Umbilical cord (tissue), 2 donors: ENCODE results near the gene PLA1A. TPM values are rescaled to one million over a fixed set of nuclear protein-coding genes. Genes with fewer than 3 reads are reported as not detected.

Experiments
- DNase-seq: peaks from one replicate; pipeline ENCODE4 v3.0.0-alpha.2; 2015; ENCODE audit warnings: low spot score
- total RNA-seq: library from RNA; depleted of rRNA; stranded (reverse); fragments of >200 nt; gene quantifications from one replicate; pipeline ENCODE4 v1.2.3, GENCODE V29; 2014; ENCODE audit warnings: low replicate concordance; ENCODE audit not compliant: insufficient read depth

The PLA1A gene
- total RNA-seq, 1 donor from 2014 or later = not detected

DNA sequence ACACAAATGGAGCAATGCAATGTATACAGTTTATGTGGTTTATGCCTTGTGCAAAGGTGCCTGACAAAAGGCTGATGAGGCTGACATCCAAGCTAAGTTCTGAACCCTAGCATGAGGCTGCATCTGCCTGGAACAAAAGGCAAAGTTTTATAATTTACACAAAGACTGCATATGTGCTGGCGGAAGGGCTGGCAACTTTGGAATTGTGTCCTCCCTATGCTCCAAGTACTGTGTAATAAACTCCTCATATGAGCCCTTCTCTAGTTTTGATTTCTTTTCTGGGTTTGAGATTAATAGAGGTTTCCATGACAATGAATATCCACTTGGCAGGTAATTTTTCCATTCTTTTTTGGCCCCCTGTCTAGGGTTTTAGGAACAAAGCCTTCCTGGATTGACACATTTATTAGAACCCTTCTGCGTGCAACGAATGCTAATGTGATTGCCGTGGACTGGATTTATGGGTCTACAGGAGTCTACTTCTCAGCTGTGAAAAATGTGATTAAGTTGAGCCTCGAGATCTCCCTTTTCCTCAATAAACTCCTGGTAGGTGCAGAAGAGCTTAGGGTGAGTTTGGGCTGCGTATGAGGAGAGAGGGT lies 10.8 kb downstream of the PLA1A start:
- no peak for DNase-seq

DNA sequence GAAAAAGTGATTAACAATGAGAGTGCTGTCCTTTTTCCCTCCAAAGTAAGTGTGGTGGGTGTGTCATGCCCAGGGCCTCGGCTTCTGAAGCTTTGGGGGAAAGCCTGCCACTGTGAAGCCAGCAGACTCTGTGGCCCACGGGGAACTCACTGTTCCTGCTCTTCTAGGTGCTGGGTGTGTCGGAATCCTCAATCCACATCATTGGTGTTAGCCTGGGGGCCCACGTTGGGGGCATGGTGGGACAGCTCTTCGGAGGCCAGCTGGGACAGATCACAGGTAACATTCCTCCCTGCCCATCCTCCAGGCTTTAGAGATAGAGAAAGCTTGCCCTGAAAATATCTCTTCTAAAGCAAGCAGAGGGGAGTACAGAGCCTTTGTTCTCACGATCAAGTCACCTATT lies 11.6 kb downstream of the PLA1A start:
- DNase-seq = peak; percentile 48

DNA sequence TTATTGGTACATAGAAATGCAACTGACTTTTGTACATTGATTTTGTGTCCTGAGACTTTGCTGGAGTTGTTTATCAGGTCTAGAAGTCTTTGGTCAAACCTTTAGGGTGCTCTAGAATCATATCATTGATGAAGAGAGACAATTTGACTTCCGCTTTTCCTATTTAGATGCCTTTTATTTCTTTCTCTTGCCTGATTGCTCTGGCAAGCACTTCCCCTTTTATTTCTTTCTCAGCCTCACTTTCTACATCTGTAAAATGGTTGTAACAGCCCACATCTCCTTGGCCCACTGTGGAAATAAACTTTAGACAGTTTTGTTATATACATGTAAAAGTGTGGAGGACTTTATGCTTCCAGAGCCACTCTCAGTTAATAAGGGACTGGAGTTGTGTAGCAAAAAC lies 14.0 kb downstream of the PLA1A start:
- DNase-seq = no peak

DNA sequence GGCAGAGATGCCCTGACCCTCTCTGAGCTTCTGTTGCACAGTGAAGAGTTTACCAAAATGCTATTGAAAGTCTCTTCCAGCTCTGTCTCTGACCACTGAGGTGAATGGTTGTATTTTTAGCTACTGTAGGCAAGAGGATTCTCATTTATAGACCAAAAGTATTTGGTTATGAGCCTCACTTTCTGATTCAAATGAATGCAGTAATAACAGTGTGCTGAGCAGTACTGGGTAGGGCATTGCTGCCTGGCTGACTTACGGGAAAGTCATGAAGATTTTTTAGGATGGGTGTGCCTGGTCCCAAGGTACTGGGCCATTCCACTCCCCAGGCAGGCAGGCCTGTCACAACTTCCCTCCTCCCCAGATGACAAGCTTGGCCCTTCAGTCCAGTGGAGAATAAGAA lies 15.5 kb downstream of the PLA1A start:
- DNase-seq = no peak

DNA sequence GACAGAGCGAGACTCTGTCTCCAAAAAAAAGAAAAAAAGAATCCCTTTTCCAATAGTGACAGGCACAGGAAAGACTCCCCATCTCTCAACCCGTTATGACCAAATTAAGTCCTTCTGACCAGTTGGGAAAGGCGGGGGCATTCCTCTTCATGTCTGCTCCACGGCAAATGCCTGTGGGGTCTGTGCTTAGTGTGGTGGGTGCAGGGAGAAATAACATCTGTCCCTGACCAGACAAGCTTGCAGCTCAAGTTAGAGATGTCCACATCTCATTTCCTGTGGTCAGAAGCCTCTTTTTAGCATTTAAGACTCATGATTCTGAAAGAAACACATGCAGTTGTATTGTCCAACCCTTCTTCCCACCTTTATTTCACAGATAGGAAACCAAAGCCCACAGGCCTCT lies 16.2 kb downstream of the PLA1A start:
- no peak for DNase-seq

DNA sequence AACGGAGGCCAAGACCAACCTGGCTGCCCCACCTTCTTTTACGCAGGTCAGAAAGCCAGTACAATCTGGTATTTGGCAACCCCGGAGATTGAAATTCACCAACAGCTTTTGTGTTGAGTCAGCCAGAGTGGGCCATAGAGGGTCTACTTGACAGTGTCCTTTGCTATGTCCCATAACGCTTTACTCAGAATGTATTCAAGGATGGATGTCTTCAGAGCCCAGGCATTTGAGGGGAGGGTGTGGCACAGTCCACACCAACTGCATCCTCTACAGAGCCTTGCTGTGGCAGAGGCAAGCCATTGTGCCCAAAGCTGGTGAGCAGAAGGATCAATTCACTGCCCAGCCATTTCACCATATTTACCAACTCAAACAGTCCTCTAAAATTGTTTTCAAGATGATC lies 18.4 kb downstream of the PLA1A start:
- DNase-seq = no peak

DNA sequence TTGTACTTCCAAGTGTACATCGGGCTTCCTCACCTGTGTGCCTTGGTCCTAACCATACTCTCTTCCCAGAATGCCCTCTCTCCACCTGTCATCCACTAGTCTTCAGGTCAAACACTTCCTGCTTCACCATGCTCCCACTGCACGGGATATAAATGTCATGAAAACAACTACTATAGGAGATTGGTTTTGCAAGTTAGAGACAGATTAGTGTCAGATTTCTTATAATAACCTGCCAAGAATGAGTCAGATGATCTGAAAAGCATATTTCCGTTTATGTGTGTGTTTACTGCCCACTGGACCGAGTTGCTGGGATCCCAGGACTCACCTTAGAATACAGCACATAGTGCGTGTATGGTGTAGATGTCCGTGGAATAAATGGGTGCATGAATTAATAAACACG lies 21.4 kb downstream of the PLA1A start:
- DNase-seq = no peak

DNA sequence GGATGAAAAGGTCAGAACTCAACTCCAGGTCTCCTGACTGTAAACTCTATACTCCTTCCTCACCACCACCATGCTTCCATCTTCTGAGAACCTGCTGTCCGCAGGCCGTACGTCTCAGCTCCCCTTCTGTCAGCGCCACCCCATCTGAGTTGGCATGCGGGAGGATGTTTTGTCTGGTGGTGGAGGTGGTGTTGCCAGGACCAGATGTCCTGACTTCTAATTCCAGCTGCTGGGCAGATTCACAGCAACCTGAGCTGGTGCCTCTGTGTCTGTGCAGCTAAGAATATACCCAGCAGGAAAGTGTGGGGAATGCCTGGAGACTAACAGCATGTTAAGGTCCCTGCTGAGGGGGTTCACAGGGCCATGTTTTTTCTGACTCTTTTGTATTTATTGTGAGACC lies 23.2 kb downstream of the PLA1A start:
- no peak for DNase-seq

DNA sequence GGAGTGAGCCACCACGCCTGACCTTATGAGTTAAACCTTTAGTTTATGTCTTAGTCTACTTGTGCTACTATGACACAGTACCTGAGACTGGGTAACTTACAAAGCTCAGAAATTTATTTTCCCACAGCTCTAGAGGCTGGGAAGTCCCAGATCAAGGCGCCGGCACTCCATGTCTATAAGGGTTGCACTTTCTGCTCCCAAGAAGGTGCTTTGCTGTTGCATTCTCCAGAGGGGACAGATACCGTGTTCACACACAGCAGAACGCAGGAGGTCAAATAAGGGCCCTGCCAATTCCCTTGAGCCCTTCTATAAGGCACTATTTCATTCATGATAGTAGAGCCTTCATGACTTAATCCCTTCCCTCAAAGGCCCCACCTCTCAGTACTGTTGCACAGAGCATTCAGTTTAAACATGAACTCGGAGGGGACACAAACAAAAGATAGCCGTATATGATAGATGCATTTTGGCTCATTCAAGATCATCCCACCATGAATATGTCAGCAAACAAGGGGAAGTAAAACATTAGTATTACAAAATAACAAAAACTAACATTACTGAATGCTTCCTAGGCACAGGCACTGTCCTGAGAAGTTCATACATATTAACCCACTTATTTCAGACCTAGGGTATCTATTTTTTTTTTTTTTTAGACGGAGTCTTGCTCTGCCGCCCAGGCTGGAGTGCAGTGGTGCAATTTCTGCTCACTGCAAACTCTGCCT lies 26.5 kb downstream of the PLA1A start:
- DNase-seq = no peak

DNA sequence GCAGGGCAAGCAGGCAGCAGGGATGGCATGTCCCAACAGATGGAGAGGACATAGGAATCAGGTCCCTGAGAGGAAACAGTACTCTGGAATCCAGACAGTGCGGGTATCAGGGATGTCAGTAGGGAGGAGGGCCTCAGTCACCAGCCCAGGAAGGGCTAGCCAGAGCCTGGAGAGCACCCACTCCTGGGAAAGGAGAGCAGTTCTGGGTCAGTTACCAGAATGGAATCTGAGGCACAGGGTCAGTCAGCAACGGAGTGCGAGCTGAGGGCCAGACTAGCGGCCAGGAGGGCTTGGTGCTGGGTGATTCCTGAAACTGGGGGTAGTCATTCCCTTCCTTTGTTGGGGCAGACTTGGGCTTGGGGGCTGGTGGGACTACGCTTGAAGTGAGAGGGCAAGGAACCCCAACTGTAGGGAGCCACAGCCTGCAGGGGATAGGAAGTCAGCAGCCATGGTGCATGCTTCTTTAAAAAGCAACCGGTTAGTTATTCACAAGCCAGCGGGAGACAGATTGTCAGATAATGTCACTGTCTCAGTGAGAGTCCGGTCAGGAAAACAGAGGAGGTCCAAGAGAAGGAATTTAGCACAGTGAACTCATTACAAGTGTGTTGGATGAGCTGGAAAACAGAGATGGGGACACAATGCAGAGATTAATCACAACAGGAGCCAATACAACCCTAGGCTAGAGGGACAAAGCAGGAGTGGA lies 27.9 kb downstream of the PLA1A start:
- DNase-seq = no peak

DNA sequence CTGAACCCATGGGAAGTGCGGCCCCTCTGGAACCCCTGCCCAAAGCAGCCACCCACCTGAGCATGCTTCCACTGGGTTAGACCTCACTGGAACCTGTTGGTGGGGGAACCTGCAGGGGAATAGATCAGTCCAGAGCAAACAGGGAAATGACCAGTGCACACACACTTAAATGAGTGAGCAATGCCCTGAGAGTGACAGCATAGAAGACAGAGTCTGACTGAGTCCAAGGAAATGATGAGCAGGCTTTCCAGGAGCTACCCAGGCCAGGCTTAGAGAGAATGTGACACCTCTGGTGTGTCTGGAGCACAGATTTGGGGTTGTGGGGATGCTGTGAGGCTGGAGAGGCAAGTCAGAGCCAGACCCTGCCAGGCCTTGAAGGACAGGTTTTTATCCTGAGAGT lies 28.5 kb downstream of the PLA1A start:
- no peak for DNase-seq

DNA sequence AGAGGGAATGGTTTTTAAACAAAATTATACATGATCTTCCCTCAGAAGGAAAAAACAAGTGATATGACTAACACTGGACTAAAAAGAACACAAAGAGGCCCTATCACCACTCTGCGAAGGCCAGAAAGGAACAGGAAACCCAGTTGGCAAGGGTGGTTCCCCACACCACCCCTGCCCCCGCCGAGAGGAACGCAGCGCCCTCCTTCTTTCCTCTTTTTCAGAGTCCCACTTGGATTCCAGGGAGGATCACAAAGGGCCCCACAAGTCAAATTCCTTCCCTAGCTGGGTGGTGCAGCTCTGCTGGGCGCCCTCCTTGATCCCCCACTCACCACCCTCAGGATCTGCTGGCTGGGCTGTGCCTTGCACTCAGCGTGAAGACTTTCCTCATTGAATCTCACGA lies 29.8 kb downstream of the PLA1A start:
- DNase-seq = no peak

DNA sequence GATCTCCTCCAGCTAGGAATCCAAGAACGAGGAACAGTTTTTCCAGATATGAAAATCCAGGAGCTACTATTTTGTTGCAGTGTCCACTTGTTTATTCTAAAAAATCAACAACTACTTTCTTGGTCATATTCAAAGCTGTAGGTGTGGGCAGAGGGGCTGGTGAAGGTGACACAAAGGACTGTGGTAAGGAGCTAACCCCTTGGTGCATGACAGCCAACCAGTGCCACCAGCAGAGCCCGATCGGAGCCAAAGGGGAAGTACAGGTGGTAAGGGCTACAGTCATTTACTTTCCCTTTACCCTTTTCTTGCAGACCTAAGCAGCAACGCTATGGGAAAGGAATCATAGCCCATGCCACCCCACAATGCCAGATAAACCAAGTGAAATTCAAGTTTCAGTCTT lies 30.7 kb downstream of the PLA1A start:
- DNase-seq = no peak

DNA sequence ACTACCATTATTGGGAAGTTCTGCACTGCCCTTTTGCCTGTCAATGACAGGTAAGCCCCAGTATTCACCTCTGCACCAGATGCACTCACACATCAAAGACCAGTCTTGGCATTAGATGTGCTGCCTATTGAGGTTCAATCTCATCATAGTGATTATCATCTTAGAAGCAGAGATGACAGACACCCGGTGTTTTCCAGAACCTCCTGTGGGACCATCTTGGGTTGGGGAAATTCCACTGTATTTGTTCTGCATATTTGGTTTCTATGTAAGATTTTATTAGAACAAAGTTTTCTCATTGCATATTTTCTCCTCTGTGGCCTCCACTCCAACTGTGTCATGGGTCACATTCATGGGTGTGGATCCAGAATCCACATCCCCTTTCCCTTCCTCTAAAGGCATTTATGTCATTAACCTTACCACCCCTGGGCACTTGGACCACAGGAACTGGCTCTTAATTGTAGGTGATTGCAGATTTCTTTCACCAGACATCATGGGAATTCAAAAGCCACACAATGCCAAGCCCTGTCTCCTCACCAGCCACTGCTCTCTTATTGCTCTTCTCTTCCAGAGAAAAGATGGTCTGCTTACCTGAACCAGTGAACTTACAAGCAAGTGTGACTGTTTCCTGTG lies 31.2 kb downstream of the PLA1A start:
- DNase-seq = no peak

DNA sequence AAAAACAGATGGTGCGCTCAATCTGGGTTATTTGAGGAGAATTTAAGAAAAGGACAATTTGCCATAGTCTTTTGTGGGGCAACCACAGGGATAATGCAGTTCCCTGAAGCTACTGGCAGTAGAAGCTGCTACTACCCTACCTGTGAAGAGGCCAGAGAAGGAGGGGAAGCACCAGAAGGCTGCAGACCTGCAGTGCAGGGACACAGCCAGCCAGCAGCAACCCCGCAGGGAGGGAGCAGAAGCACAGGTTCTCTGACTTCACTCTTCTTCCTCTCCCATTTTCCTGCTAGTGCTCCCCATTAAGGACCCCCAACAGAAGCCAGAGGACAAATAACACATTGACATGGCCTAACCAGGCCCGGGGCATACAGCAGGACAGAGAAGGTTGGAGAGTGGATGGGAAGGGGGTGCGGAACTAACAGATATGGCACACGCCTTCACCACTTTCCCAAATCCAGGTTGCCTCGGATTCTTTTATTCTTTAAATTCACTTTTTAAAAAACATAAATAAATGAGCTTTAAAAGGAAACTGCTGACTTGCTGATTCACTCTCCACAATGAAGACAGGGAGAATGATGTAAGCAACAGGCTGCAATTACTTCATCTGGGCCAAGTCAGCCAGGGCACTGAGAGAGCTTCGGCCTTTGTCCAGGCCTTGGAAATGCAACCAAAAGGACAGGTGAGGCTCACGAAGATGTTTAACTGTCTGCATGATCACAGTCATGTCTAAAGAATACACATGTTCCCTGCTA lies 32.6 kb downstream of the PLA1A start:
- peak; percentile 60 for DNase-seq

DNA sequence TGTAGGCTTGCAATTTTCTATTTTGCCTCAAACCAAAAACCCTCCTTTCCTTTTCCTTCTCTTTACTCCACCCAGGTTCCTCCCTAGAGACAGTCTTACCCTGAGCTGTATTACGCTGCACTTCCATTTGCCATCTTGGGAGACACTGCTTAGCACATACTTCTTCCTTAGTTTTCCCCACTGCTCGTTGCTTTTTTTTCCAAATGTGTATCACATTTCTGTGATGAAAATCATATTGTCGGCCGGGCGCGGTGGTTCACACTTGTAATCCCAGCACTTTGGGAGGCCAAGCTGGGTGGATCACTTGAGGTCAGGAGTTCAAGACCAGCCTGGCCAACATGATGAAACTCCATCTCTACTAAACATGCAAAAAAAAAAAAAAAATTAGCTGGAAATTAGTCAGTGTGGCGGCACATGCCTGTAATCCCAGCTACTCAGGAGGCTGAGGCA lies 33.2 kb downstream of the PLA1A start:
- no peak for DNase-seq

DNA sequence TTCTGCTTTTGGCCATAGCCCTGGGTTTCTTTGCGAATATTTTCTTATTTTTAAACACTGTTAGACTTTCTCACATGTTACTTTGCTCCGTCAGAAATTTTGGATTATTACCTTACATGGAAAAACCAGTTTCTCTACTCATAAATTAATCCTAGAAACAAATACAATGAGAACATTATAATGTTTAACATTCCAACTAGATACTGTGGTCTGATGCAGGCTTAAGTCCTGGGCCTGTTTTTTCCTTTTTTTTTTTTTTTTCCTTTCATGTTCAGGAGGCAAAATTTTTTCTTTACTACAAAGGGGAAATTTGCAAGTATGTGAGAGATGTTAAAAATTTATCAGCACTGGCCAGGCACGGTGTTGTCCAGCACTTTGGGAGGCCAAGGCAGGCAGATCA lies 33.8 kb downstream of the PLA1A start:
- peak; percentile 43 for DNase-seq

DNA sequence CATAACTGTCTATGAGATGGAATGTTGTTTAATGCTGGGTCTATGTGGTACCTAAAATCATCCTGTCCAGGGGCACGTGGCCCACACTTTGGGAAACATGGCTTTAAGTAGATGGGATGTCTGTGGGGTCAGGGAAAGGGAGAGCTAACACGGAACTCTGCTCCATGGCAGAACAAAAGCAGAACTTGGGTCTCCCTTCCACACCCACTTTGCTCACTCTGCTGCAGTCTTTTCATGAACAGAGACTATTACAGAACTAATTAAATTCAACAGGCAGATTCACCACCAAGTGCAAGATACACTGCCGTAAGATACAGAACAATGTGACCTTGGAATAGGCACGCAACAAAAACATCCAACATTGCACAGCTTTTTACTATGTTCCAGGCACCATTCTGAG lies 34.5 kb downstream of the PLA1A start:
- DNase-seq = no peak

DNA sequence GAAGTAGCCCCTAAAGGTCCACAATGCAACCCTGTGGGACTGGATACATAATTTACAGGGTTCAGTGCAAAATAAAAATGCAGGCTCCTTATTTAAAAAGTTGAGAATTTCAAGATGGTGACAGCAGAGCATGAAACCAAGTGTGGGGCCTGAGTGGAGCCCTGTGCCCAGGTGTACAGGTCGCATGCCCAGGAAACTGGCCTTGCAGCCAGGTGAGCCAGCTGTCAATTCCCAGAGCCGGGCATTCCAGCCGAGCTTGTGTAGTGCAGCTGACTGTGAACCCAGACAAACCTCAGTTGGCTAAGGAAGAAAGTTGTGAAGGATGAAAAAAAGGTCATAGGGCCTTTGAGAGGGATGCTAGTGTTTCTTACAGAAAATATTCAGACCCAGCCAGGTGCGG lies 35.1 kb downstream of the PLA1A start:
- DNase-seq = no peak

DNA sequence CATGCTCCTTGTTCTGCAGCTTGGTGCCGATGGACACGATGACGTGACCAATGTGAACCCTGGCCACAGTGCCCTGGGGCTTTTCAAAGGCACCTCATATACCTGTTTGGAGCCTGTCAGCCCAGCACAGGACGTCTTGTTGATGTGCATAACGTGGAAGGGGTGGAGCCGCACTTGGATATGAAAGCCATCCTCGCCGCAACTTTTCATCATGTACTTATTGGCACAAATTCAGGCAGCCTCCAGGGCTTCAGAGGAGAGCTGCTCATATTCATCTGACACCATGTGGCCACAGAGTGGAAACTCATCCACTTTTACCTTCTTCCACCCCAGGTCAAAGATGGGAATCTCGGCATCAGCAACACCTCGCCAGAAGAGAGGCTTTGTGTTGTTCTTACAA lies 38.0 kb downstream of the PLA1A start:
- DNase-seq = no peak

DNA sequence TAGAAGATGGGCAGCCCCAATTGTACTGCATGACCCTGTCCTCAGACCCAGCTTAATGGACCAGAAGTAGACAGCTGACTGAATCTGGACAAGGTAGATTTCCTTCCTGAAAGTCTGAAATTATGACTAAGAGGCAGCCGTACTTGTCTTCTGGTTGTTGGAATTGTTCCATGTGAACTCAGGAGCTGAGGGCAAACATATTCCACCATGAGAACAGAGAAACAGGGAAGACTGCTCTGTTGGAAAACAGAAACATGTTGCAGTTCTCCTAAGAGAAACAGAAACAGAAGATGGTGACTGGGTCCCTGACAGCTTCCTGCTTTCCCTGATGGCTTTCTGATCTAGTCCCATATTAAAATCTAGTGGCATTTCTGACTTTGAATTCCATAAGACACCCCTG lies 38.6 kb downstream of the PLA1A start:
- DNase-seq = no peak
